Panc1 (cell line): ENCODE data around the gene BRD2.

Source experiments
- POLR2AphosphoS5 ChIP-seq: IDR thresholded peaks from 2 replicates; pipeline ENCODE4 v1.6.1; 2012; ENCODE audit warnings: mild to moderate bottlenecking, low read depth, low read length, moderate library complexity
- TCF7L2 ChIP-seq: IDR thresholded peaks from 2 replicates; pipeline ENCODE4 v1.6.1; 2011; ENCODE audit warnings: mild to moderate bottlenecking, low read depth, low read length, inconsistent platforms
- TF ChIP-seq, protein P1 (sequence below): fragments of 450-650 bp; IDR thresholded peaks from 2 replicates; pipeline ENCODE4 v1.5.1; 2017; ENCODE audit warnings: mild to moderate bottlenecking

- TF ChIP-seq, protein P1, sequence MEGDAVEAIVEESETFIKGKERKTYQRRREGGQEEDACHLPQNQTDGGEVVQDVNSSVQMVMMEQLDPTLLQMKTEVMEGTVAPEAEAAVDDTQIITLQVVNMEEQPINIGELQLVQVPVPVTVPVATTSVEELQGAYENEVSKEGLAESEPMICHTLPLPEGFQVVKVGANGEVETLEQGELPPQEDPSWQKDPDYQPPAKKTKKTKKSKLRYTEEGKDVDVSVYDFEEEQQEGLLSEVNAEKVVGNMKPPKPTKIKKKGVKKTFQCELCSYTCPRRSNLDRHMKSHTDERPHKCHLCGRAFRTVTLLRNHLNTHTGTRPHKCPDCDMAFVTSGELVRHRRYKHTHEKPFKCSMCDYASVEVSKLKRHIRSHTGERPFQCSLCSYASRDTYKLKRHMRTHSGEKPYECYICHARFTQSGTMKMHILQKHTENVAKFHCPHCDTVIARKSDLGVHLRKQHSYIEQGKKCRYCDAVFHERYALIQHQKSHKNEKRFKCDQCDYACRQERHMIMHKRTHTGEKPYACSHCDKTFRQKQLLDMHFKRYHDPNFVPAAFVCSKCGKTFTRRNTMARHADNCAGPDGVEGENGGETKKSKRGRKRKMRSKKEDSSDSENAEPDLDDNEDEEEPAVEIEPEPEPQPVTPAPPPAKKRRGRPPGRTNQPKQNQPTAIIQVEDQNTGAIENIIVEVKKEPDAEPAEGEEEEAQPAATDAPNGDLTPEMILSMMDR: no peak
- no peak for TF ChIP-seq POLR2AphosphoS5
- TF ChIP-seq TCF7L2: no peak
Measured at GRCh38 chr6:32962213-32962826, 6.1 kb upstream of the BRD2 start.
